NCI-H146 (cell line): Measurements from ENCODE around the gene DCAF11.

Experiments
- DNase-seq: peaks from one replicate; lab custom pipeline; 2025; lab: John Stamatoyannopoulos, UW

Gene DCAF11

DNA sequence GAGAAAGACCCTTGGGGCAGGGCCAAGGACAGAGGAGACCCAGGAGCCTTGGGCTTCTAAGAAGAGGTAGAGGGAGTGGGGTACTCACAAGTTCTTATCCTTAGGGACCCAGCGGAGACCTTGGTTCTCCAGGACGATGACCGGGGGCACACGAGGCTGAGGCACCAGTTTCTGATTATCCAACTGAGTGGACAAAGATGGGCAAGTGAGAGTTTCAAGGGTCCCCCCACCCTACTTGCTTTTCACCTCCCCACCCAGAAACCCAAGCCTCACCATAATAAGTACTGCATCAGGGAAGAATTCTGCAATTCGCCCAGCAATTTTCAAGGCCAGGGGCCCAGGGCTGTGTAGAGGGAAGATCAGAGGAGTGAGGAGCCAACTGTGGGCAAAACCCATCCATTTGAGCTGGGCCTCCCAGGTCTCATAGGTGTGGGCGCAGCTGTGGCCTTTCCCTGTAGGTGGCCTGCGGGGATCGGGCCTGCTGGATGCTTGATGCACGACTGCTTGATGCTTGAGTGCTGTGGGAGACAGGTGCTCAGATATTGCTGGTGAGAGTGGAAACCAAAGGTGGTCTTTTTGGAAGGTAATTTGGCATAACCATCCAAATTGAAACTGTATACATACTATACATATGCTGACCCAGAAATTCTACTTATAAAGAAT, 24.8 kb downstream of the DCAF11 start:
- DNase-seq: no peak

DNA sequence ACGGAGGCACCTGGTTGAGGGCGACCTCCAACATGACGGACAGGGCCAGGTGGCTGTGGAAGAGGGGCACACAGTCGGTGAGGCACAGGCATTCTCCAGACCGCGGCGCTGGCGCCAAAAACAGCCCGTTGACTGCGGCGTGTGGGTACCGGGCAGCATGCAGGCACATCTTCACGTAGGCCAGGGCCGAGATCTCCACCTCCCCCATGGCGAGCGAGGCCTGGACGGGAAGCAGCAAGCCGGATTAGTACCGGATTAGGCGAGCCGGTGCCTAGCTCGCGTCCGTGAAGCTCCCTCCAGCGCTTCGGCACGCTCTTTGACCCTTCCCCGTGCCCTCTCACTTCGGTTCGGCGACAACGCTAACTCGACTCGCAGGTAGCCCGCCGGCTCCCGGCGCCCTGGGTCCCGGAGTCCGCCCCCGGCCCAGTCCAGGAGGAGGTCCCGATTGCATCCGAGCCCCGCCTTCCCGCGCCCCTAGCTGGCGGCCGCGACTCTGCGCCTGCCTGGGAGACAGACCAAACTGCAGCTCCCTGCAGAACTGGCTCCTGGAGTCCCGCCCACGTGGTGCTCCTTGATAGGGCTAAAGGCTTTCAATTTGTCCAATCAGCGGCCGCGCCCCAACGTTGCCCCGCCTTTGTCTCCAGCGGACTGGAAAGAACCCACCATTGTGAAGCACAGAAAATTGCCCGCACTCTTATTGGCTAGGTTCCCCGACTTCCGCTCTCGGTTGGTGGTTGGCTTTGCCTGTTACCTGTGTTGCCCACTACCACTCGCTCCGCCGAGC, 26.7 kb downstream of the DCAF11 start, which contains the start of gene EMC9:
EMC9 (minus strand) TSS at position 495 of the 784 bp plus-strand sequence; CDS start at position 208, 287 bp downstream.
- peak; percentile 100 for DNase-seq

DNA sequence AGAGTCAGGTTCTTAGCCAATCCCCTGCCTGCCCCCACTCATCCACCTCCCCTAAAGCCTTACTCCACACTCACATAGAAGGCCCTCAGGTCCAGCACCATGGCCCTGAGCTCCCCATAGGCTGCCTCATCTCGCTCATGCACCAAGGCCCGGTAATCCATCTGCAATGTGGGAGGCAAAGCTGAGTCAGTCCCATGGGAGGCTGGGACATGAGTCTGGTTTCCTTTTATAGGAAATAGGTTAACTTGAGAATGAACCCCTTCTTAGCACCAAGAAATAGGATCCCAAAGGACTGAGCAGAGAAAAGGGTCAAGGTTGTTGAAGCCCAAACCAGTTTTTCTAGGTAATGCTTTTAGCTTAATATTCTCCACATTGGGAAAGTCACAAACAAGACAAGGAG, 28.9 kb downstream of the DCAF11 start:
- DNase-seq: no peak

DNA sequence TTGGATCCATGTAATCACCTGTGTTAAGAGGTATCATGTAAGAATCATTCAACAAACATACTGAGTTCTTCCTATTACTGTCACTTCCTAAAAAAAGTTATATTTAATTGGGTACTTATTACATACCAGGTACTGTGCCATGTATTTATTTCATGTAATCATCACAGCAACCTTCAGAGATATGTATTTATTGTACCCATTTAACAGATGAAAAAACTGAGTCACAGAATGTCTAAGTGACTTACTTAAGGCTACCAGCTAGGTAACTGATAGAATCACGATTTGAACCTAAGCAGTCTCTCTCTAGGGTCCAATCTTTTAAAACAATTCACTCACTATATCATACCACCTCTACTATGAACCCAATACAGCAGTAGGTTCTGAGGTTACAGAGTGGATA, 29.9 kb downstream of the DCAF11 start:
- DNase-seq: no peak

DNA sequence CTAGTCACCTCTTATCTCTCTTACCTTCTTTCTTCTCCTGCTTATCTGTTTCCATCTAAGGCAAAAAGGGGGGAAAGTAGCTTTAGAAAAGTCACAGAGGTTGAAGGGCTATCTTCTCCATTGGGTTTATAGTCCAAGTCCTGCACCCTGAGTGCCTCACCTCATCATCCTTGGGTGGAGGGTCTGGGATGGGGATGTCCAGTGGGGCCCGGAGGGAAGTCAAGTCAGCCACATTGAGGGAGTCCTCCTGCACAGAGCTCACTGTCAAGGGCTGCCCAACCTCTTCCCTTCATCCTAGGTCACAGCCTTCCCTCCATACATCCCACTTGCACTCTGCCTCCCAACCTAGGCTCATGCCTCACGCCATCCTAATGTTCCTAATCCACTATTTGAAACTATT, 30.6 kb downstream of the DCAF11 start:
- DNase-seq: no peak

DNA sequence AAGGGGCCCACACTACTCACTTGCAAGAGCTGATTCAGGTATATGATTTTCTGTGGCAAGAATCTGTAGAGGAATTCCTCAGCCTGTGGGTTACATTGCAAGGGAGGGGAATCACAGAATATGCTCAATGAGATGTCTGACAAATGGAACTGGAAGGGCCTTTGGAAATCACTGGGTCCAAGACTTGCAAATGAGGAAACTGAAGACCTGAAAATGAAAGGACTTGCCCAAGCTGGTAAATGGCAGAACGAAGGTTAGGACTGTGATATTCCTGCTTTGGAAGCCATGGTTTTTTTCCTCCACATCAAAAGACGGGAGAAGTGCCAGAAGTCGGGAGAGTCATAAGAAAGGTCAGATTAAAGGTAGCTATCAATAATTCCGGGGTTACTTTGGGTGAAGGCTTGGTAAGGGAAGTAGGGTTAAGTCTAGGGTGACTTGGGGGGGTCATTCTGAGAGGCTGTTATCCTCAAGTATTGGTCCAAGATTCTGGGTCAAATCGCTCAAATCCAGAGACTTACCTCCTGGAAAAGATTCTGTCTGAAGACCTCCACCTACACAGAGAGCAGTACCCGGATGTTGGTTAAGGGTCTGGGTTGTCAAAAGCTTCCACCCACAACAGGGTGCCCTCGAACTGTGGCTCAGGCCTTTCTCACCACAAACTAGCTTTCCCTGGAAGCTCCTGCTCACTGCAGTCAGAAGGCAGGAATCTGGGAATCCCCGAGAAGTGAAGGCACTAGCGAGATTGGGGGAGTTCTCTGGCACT, 31.3 kb downstream of the DCAF11 start:
- DNase-seq: peak; percentile 46

DNA sequence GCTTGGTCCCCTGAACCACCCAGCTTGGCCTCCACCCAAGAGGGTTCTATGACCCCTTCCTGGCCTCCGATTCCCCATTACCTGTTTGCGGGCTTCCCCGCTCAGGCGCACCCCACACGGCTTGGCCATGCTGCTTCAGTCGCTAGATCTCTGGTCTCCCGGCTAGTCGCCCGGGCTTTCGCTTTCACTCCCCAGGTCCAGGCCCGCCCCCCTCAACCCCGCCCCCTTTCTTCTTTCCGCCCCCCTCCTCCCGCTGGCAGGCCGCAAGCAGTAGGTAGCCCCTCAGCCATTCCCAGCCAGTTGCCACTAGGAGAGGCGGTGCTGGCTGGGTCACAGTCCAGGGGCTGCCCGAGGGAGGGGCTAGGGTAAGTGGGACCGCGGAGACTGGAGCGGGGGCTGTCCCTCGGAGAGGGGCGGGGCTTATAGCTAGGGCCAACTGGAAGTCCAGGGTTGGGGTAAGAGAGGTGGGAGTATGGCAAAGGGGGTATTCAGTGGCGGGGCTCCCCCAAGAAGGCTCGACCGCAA, 31.9 kb downstream of the DCAF11 start, which contains the start of gene PSME2:
PSME2 (minus strand) TSS at position 158 of the 525 bp plus-strand sequence; CDS start at position 129, 29 bp downstream.
- peak; percentile 99 for DNase-seq

DNA sequence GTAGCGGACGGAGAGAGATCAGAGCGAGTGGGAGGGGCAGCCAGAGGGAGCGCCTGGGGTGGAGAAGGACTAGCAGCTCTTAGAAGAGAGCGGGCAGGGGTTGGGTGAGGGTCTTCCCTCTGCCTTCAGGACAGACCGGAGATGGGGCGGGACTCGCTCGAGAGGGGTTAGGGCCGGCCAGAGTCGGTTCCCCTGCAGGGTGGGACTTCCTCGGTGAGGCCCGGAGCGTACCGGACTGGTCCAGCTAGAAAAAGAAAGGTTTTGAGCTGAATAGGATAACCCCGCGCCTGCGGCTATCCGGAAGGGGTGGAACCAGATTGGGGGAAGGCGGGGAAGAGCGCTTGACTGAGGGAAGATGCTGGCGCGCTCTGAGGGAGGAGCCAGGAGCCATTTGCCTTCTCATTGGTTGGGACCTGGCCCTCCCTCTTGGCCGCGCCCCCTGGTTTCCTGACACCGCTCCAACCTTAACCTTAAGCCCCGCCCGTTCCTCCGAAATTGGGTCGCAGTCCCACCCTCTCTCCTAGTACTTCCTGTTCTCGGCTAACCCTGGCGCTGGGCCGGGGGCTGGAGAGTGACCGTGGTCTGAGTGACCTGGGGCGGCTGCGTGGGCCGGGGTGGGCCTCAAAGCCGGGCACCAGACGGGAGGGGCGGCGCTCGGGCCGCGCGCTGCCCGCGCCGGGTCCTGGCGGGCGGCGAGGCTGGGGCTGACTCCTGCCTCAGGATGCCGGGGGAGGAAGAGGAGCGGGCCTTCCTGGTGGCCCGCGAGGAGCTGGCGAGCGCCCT, 32.6 kb downstream of the DCAF11 start, which contains the start of gene RNF31:
RNF31 (plus strand) TSS at position 521 of the 783 bp plus-strand sequence; CDS start at position 722, 201 bp downstream.
- peak; percentile 99 for DNase-seq

DNA sequence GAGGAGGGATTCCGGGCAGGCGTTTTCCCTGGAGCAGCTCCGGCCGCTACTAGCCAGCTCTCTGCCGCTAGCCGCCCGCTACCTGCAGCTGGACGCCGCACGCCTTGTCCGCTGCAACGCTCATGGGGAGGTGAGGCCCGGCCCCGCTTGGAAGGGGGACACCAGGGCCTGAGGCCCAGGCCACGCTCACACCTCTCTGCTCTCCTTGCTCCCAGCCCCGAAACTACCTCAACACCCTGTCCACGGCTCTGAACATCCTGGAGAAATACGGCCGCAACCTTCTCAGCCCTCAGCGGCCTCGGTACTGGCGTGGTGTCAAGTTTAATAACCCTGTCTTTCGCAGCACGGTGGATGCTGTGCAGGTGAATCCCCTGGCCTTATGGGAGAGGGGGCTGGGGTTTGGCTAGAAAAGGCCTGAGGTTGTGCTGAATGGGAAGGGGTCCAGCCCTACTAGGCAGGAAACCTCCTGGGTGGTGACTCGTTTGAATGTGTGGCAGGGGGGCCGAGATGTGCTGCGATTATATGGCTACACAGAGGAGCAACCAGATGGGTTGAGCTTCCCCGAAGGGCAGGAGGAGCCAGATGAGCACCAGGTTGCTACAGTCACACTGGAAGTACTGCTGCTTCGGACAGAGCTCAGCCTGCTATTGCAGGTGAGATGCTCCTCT, 33.3 kb downstream of the DCAF11 start:
- peak; percentile 41 for DNase-seq

DNA sequence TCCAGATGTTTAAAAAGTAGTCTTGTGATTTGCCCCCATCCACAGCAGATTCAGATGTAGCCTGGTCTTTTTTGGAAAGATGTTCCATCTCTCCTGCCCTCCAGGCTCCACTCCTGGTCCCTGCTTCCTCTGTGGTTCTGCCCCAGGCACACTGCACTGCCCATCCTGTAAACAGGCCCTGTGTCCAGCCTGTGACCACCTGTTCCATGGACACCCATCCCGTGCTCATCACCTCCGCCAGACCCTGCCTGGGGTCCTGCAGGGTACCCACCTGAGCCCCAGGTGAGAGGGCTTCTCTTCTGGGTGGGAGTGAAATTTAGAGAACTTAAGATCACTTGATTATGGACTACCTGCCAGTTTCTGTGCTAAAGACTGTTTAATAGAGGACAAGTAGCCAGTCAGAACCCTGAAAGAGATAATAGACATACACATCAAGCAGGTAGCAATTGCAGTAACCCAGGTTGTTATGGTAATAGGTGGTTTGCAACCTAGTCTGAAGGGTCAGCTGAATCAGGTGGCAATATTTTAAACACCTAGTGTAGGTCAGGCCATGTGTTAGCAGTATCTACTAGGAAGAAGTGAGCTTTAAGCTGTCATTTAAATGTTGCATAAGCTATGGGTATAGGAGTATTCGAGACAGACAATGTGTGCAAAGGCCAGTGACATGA, 34.9 kb downstream of the DCAF11 start:
- no peak for DNase-seq

DNA sequence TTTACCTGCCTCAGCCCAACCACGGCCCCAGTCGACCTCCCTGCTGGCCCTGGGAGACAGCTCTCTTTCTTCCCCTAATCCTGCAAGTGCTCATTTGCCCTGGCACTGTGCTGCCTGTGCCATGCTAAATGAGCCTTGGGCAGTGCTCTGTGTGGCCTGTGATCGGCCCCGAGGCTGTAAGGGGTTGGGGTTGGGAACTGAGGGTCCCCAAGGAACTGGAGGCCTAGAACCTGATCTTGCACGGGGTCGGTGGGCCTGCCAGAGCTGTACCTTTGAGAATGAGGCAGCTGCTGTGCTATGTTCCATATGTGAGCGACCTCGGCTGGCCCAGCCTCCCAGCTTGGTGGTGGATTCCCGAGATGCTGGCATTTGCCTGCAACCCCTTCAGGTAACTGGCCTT, 35.5 kb downstream of the DCAF11 start:
- DNase-seq: no peak

DNA sequence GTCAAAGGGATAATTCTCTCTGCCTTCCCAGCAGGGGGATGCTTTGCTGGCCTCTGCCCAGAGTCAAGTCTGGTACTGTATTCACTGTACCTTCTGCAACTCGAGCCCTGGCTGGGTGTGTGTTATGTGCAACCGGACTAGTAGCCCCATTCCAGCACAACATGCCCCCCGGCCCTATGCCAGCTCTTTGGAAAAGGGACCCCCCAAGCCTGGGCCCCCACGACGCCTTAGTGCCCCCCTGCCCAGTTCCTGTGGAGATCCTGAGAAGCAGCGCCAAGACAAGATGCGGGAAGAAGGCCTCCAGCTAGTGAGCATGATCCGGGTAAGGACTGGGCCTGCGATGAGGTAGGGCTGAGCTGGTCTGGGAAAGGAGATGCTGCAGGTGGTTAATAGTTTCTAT, 36.0 kb downstream of the DCAF11 start:
- no peak for DNase-seq

DNA sequence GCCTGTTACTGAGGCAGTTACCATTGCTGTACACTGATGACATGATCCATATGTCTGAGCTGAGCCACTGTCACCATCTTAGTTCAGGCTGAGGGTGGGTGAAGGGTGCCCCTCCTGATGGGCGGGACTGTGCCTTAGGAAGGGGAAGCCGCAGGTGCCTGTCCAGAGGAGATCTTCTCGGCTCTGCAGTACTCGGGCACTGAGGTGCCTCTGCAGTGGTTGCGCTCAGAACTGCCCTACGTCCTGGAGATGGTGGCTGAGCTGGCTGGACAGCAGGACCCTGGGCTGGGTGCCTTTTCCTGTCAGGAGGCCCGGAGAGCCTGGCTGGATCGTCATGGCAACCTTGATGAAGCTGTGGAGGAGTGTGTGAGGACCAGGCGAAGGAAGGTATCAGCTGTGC, 36.4 kb downstream of the DCAF11 start:
- DNase-seq: no peak

DNA sequence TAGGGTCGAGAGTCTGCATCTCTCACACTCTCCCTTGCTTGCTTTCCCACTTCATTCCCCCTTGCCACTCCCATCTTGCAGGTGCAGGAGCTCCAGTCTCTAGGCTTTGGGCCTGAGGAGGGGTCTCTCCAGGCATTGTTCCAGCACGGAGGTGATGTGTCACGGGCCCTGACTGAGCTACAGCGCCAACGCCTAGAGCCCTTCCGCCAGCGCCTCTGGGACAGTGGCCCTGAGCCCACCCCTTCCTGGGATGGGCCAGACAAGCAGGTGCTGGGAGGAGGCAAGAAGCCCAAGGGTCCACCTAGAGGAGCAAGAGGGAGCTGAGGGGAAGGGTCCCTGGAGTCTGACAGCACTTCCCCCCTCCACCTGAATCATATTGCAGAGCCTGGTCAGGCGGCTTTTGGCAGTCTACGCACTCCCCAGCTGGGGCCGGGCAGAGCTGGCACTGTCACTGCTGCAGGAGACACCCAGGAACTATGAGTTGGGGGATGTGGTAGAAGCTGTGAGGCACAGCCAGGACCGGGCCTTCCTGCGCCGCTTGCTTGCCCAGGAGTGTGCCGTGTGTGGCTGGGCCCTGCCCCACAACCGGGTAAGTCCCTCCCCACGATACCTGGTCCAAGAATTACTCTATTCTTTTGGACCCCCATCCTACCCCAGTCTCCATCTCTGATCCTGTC, 37.0 kb downstream of the DCAF11 start:
- DNase-seq: no peak

DNA sequence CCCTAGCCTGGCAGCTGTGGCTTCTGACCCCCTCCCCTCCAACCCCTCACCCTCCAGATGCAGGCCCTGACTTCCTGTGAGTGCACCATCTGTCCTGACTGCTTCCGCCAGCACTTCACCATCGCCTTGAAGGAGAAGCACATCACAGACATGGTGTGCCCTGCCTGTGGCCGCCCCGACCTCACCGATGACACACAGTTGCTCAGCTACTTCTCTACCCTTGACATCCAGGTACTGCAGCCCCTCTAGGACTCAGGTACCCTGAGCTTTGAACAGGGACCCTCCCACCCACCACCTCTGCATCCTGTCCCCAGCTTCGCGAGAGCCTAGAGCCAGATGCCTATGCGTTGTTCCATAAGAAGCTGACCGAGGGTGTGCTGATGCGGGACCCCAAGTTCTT, 40.5 kb downstream of the DCAF11 start:
- no peak for DNase-seq

DNA sequence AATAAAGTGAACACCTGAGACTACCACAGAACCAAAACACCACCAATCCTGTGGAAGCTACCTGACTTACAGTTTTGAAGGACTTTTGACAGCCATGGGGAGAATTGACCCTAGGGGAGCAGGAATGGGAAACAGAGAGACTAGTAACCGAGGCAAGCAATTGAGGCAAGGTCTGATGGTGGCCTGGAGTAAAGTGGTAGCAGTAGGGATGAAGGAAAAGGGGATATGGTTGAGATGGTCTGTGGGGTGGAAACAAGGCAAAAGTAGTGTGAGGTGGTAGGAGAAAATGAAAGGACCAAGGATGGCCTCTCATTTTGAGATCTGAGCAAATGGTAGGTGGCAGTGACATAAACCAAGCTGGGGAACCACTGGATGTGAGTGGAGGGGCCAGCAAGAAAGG, 42.3 kb downstream of the DCAF11 start:
- DNase-seq: no peak

DNA sequence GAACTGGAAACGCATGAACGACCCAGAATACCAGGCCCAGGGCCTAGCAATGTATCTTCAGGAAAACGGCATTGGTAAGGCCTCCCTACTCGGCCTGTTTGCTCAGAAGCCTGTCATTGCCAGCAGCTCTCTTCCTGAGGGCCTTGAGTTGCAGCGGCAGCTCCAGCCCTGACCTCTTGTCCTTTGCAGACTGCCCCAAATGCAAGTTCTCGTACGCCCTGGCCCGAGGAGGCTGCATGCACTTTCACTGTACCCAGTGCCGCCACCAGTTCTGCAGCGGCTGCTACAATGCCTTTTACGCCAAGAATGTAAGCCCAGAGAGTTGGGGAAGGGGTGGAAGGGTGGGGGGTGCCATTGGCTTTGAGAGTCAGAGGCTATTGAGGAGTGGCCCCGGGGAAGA, 42.8 kb downstream of the DCAF11 start:
- DNase-seq: no peak

DNA sequence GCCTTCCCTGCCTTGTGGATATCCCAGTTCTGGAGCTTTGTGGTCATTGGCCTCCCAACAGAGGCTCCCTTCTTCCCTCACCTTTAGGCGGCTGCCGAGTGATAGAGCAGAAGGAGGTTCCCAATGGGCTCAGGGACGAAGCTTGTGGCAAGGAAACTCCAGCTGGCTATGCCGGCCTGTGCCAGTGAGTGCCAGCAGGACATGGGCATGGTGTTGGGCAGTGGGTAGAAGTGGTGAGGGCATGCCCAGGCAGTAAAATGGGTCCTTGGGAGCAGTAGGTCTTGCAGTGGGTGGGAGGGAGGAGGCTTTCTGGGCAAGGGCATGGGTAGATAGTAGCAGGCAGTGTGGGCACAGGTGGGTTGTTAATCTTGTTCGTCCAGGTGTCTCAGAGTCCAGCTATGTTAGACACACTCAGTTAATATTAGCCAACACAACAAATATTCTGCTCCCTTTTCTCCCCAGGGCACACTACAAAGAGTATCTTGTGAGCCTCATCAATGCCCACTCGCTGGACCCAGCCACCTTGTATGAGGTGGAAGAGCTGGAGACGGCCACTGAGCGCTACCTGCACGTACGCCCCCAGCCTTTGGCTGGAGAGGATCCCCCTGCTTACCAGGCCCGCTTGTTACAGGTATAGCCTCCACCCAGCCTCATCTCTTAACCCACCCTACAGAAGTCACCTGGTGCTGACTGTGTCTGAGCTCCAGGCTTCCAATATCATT, 45.4 kb downstream of the DCAF11 start:
- DNase-seq: no peak

DNA sequence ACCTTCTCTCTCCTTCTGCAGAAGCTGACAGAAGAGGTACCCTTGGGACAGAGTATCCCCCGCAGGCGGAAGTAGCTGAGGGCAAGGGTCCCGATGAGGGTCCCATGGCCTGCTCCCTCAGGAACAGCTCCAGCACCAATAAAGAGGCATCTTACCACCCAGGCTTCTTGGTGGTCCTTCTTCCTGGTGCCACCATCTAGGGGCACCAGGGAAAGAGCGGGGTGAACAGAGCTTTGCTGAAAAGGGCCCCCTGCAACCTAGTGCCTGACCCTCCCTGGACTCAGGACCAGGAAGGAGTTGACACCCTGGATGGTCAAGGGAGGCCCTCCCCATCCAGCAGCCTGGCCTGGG, 45.9 kb downstream of the DCAF11 start:
- no peak for DNase-seq
